Body of pancreas (tissue), 4 donors: ENCODE results near the gene GBP1.

Source experiments
- POLR2A ChIP-seq, 3 donors: fragments of 450-650 bp; IDR thresholded peaks; one replicate each; pipeline ENCODE4 v1.6.1; 2016; ENCODE audit warnings: antibody characterized with exemption in 3 of 3, mild to moderate bottlenecking in 2 of 3
- TF ChIP-seq, protein P1 (sequence below), 7 experiments: fragments of 450-650 bp in 4 of 7; fragments of 200-600 bp in 3 of 7; sonication (generic) in 3 of 7; IDR thresholded peaks; one replicate each; pipeline ENCODE4 v1.5.1; 2016 to 2019; ENCODE audit warnings: antibody characterized with exemption in 7 of 7

DNA sequence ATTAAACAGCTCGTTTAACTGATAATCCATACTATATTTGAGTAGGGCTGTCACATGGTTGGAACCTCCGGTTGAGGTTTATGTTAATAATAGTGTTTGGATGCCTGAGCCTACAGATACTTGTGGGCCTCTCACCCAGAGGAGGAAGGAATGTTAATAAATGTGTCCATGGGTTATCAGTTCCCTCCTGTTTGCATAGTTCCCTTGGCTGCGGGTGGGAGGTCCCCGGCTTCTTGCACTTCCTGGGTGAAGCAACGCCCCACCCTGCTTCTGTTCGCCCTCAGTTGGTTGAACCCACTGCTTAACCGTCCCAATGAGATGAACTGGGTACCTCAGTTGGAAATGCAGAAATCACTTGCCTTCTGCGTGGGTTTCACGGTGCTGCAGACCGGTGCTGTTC is 23.6 kb upstream of the GBP1 start:
- TF ChIP-seq, protein P1, sequence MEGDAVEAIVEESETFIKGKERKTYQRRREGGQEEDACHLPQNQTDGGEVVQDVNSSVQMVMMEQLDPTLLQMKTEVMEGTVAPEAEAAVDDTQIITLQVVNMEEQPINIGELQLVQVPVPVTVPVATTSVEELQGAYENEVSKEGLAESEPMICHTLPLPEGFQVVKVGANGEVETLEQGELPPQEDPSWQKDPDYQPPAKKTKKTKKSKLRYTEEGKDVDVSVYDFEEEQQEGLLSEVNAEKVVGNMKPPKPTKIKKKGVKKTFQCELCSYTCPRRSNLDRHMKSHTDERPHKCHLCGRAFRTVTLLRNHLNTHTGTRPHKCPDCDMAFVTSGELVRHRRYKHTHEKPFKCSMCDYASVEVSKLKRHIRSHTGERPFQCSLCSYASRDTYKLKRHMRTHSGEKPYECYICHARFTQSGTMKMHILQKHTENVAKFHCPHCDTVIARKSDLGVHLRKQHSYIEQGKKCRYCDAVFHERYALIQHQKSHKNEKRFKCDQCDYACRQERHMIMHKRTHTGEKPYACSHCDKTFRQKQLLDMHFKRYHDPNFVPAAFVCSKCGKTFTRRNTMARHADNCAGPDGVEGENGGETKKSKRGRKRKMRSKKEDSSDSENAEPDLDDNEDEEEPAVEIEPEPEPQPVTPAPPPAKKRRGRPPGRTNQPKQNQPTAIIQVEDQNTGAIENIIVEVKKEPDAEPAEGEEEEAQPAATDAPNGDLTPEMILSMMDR (IDR thresholded peaks at IDR 0.05) = no peak
- no peak for TF ChIP-seq POLR2A (IDR thresholded peaks at IDR 0.05)
